GM18505 (cell line): Measurements from ENCODE around the gene TYR.

Experiments used
- ATAC-seq: cut with Tn5 transposase; IDR thresholded peaks from one replicate; pipeline ENCODE4 v1.9.1; 2021; ENCODE audit not compliant: unreplicated experiment
- POLR2A ChIP-seq: IDR thresholded peaks from 4 replicates; pipeline ENCODE4 v1.6.1; 2011; ENCODE audit warnings: borderline replicate concordance; ENCODE audit not compliant: insufficient read depth, insufficient read length; ENCODE audit errors: extremely low read depth

TYR gene

GRCh38 chr11:89177691-89178231 lies at the start of gene TYR:
Gene TYR (plus strand): TSS chr11:89177875. CDS start chr11:89177954, 79 bp downstream.
- no peak for TF ChIP-seq POLR2A
- no peak for ATAC-seq

DNA sequence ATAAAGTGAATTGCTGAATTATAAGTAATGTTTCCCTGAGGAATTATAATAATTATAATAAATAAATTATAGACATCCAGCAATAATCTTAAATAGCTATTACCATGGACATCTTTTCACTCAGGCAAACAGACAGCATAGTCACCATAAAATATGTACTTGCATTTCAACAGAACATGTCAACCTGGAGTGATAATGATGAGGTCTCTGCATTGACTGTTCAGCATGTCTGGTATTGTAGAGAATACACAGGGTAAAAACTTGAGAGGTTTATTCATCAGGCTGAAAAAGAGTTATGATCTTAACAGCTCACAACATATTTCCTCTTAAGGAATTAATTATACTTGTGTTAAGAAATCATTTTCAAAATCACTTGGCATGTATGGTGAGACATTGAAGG lies 41.1 kb upstream of the TYR start:
- no peak for ATAC-seq
- TF ChIP-seq POLR2A: no peak

GRCh38 chr11:89147229-89147628 lies 30.4 kb upstream of the TYR start:
- no peak for TF ChIP-seq POLR2A
- no peak for ATAC-seq

DNA sequence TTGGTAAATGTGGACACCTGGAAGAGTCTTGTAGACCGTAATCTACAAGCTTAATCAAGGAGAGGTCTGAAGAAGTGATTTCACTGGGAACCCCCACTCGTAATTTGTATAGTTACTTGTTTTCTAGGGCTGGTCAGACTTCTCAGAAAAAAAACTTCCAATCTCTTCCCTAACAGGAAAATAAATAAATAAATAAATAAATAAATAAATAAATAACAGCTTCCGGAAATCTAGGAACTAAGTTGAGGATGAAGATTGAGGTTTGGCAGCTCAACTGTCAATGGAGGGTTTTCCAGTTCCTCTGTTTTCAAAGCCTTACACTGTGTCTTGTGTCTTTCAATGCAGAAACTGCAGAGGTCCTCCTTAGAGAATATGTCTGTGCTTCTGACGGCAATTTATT lies 17.7 kb upstream of the TYR start:
- TF ChIP-seq POLR2A: no peak
- ATAC-seq: no peak

DNA sequence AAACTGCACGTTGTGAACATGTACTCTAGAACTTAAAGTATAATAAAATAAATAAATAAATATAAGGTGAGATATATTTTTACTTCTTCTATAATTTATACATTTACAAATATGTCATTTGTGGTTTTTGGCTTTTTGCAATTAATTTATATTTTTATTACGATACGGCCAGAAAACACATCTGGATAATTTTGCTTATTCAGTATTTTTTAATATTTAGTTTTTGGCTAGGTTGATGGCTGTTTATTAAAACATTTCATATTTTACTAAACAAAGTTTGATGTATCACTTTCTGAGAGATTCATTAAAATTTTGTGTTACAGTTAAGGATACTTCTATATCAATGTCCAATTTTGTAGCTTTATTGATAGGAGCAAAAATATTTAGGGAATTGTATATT lies 15.7 kb upstream of the TYR start:
- no peak for ATAC-seq
- no peak for TF ChIP-seq POLR2A

- no peak for TF ChIP-seq POLR2A
- ATAC-seq: no peak
These were observed 14.0 kb upstream of the TYR start for GRCh38 chr11:89163686-89164085.

DNA sequence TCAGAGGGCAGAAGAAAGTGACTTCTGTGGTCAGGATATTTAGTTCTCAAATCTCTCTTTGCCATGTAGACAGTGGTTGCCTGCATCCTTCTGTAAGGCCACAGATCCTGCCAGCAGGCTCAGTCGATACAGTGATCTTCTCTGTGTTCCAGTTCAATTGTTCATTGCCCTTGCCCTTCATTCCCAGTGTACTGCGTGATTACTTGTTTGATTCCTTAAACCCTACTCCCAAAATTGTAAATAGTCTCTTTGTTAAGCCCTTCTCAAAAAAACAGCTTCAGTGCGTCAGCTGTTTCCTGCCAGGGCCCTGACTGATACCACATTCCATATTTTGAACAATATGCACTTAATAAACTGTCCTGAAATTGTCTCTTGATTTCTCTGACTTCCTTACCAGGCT lies 9.3 kb upstream of the TYR start:
- ATAC-seq: no peak
- TF ChIP-seq POLR2A: no peak

- no peak for ATAC-seq
- no peak for TF ChIP-seq POLR2A
These were observed 1.9 kb upstream of the TYR start for GRCh38 chr11:89175796-89176195.

DNA sequence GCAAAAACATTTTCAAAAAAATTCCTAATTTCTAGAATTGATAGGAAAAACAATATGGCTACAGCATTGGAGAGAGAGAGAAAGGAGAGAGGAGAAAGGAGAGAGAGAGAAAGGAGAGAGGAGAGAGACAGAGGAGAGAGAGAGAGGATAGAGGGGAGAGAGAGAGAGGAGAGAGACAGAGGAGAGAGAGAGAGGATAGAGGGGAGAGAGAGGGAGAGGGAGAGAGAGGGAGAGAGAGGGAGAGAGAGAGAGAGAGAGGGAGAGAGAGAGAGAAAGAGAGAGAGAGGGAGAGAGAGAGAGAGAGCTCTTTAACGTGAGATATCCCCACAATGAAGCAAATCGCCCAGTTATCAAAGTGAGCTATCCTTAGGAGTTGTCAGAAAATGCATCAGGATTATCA lies 737 bp upstream of the TYR start:
- no peak for TF ChIP-seq POLR2A
- no peak for ATAC-seq

- no peak for TF ChIP-seq POLR2A
- no peak for ATAC-seq
These were observed 3.4 kb downstream of the TYR start for GRCh38 chr11:89181111-89181510.

GRCh38 chr11:89182773-89183518 lies 5.3 kb downstream of the TYR start:
- TF ChIP-seq POLR2A: no peak
- ATAC-seq: no peak

GRCh38 chr11:89184021-89184420 lies 6.3 kb downstream of the TYR start:
- ATAC-seq: no peak
- no peak for TF ChIP-seq POLR2A

DNA sequence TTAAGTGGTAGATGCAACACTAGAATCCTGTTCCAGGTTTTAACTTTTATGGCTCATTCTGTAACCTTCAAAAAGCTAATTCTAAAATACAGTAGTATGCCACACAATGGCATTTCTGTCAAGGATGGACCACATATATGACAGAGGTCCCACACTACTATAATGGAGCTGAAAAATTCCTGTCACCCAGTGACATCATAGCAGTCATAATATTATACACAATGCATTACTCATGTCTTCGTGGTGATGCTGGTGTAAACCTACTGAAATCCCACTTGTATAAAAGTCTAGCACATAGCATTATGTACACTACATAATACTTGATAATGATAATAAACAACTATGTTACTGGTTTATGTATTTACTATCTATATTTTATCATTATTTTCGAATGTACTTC lies 12.1 kb downstream of the TYR start:
- no peak for TF ChIP-seq POLR2A
- ATAC-seq: no peak

- TF ChIP-seq POLR2A: no peak
- ATAC-seq: no peak
These were observed 23.5 kb downstream of the TYR start for GRCh38 chr11:89201138-89201537.
